ENCODE measurements around the gene RPL18. TPM values are rescaled to one million over a fixed set of nuclear protein-coding genes. Genes with fewer than 3 reads are reported as not detected.

The RPL18 gene
- total and polyA plus RNA-seq, 9 of the 15 experiments (the other 6 are each of a cell fraction or from before 2014, with no cell fraction given) = 312 to 2,635 (median 1,653) TPM

GRCh38 chr19:48618916-48619691 is at the start of gene RPL18, which contains the start of gene SPHK2 (continued):
- peak; percentile 54 for TF ChIP-seq REST (IDR thresholded peaks at IDR 0.05; ENCODE audit: borderline replicate concordance)
- no peak for TF ChIP-seq REST (CRISPR knock-in tag; IDR thresholded peaks at IDR 0.05; ENCODE audit: low read depth)
- no peak for TF ChIP-seq BRF1 (IDR thresholded peaks at IDR 0.05; ENCODE audit: borderline replicate concordance, extremely low read depth, insufficient read length)
- TF ChIP-seq ZNF282 (CRISPR knock-in tag; IDR thresholded peaks at IDR 0.05) = no peak
- peak; percentile 99 for TF ChIP-seq ZBTB2 (IDR thresholded peaks at IDR 0.05)
- peak; percentile 84 for TF ChIP-seq ZNF395 (CRISPR knock-in tag; IDR thresholded peaks at IDR 0.05)
- no peak for TF ChIP-seq BRF2 (IDR thresholded peaks at IDR 0.05; ENCODE audit: borderline replicate concordance, insufficient read depth, insufficient read length)
- no peak for TF ChIP-seq ZNF780A (CRISPR knock-in tag; IDR thresholded peaks at IDR 0.05)
- no peak for TF ChIP-seq ELK1 (CRISPR knock-in tag; IDR thresholded peaks at IDR 0.05)
- TF ChIP-seq UBTF (IDR thresholded peaks at IDR 0.05; ENCODE audit: borderline replicate concordance in 1 of 2, low read depth in 2 of 2, low read length in 2 of 2) = no peak

All from K562 (cell line).